ENCODE data around the gene CCDC93.

CCDC93 gene

GRCh38 chr2:117885308-117885707 lies 128.6 kb downstream of the CCDC93 start:
- no peak for DNase-seq (ENCODE audit: low spot score)

- no peak for DNase-seq (ENCODE audit: low spot score)
Observed at GRCh38 chr2:117879003-117879402, 134.9 kb downstream of the CCDC93 start.

- DNase-seq (ENCODE audit: low spot score): no peak
Observed at GRCh38 chr2:117875786-117876185, 138.1 kb downstream of the CCDC93 start.

All from COLO829 (cell line).